Measurements from ENCODE around the gene ITGAL. TPM values are rescaled to one million over a fixed set of nuclear protein-coding genes. Genes with fewer than 3 reads are reported as not detected.

The ITGAL gene
- total and polyA plus RNA-seq, 2 experiments from 2014 or later: 0.95 to 3.4 TPM

DNA sequence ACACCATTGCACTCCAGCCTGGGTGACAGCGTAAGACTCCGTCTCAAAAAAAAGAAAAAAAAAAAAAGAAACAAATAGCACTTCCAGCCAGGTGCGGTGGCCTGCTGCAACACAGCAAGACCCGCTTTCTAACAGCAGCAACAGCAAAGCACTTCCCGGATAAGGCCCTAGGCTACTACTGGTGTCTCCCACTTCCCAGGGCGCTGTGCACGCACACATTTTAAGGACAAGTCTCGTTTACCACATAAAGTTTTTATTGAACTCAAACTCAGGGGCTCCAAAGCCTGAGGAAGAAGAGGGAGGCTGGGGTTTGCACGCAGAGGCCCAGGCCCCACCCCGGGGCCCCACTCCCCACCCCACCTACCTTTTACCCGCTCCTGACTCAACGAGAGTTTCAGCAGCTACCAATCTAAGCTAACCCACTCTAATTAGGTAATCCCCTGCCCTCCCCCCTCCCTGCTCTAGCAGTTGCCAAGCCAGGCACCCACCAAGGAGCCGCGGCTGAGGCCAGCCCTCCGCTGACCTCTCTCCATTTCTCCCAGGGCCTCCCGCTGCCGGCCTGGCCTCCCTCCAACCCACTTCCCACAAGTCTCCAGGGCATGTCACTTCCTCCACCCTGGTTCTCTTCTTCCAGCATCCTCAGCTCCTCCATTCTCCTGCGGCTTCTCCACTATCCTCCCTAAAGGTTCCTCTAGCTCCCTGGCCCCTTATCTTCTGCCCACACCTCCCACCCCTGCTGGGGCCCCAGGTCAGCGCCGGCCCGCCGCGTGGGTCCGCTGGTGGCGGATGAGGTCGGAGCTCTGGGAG, 51.4 kb downstream of the ITGAL start:
- DNase-seq (ENCODE audit: low spot score): no peak
- TF ChIP-seq, protein P1, sequence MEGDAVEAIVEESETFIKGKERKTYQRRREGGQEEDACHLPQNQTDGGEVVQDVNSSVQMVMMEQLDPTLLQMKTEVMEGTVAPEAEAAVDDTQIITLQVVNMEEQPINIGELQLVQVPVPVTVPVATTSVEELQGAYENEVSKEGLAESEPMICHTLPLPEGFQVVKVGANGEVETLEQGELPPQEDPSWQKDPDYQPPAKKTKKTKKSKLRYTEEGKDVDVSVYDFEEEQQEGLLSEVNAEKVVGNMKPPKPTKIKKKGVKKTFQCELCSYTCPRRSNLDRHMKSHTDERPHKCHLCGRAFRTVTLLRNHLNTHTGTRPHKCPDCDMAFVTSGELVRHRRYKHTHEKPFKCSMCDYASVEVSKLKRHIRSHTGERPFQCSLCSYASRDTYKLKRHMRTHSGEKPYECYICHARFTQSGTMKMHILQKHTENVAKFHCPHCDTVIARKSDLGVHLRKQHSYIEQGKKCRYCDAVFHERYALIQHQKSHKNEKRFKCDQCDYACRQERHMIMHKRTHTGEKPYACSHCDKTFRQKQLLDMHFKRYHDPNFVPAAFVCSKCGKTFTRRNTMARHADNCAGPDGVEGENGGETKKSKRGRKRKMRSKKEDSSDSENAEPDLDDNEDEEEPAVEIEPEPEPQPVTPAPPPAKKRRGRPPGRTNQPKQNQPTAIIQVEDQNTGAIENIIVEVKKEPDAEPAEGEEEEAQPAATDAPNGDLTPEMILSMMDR (IDR thresholded peaks at IDR 0.05; ENCODE audit: poor library complexity): no peak
- no peak for TF ChIP-seq EZH2 (IDR thresholded peaks at IDR 0.05; ENCODE audit: borderline replicate concordance)
- no peak for TF ChIP-seq EZH2phosphoT487 (IDR thresholded peaks at IDR 0.05; ENCODE audit: low read depth, severe bottlenecking, unreplicated experiment)
- no peak overlapping the region for H3K27ac ChIP-seq
- H3K9me2 ChIP-seq (replicated peaks; ENCODE audit: insufficient read depth): no peaks in the 10 kb centered on the region
- H4K20me1 ChIP-seq (ENCODE audit: insufficient read depth, poor library complexity, severe bottlenecking): no peaks in the 10 kb centered on the region
- H3K4me1 ChIP-seq (ENCODE audit: insufficient read depth): peaks cover 14% of the 10 kb centered on the region
- H3K4me2 ChIP-seq: no peak overlapping the region
- no peaks in the 10 kb centered on the region for H3K36me3 ChIP-seq (replicated peaks; ENCODE audit: insufficient read depth, low read depth)
- no peaks in the 10 kb centered on the region for H3K9me3 ChIP-seq (ENCODE audit: low read depth)
- no peaks in the 10 kb centered on the region for H3K27me3 ChIP-seq
- peaks cover 4% of the 10 kb centered on the region for H3K79me2 ChIP-seq
- WGBS (ENCODE audit: low lambda C conversion rate, missing lambda C conversion rate): 88% methylated on average over 25 of the region's 26 CpGs
- H2AFZ ChIP-seq: no peak overlapping the region
- H3K4me3 ChIP-seq: no peak overlapping the region

DNA sequence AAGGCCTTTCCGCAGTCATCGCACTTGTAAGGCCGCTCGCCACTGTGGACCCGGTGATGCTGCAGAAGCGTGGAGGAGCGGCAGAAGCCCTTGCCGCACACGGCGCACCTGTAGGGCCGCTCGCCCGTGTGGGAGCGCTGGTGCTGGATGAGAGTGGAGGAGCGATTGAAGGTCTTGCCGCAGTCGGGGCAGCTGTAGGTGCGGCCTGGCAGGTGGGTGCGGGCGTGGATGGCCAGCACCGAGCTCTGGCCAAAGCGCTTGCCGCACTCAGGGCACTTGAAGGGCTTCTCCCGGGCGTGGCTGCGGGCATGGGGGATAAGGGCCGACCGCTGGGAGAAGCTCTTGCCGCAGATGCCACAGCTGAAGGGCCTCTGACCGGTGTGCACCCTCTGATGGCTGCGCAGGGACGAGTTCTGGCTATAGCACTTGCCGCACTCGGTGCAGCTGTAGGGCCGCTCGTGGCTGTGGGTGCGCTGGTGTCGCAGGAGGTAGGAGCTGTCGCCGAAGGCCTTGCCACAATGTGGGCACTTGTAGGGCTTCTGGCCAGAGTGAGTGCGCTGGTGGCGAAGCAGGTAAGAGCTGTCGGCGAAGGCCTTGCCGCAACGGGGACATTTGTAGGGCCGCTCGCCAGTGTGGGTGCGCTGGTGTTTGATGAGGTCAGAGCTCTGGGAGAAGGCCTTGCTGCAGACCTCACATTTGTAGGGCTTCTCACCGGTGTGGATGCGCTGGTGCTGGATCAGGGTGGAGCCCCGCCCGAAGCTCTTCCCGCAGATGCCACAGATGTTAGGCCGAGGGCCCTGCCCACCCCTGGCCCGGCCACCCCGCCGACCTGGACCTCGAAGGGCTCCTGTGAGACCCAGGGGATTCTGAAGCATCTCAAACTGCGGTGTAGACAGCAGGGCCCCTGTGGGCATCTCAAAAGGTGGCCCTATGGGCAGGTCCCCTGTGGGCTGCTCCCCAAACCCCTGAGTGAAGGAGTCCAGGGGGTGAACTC, 52.3 kb downstream of the ITGAL start:
- Histone ChIP-seq H3K4me2 (no peak overlapping the region), H3K9me2 (replicated peaks; ENCODE audit: insufficient read depth) (no peaks in the 10 kb centered on the region), H3K4me3 (no peak overlapping the region), H3K79me2 (peaks cover 4% of the 10 kb centered on the region), H3K27ac (no peak overlapping the region), H3K36me3 (replicated peaks; ENCODE audit: insufficient read depth, low read depth) (no peaks in the 10 kb centered on the region), H3K4me1 (ENCODE audit: insufficient read depth) (peaks cover 14% of the 10 kb centered on the region), H3K9me3 (ENCODE audit: low read depth) (no peaks in the 10 kb centered on the region), H4K20me1 (ENCODE audit: insufficient read depth, poor library complexity, severe bottlenecking) (no peaks in the 10 kb centered on the region), H3K27me3 (no peaks in the 10 kb centered on the region), H2AFZ (no peak overlapping the region)
- 96% methylated on average over 57 of the region's 60 CpGs for WGBS (ENCODE audit: low lambda C conversion rate, missing lambda C conversion rate)
- TF ChIP-seq, protein P1 (IDR thresholded peaks at IDR 0.05; ENCODE audit: poor library complexity): no peak
- TF ChIP-seq EZH2phosphoT487 (IDR thresholded peaks at IDR 0.05; ENCODE audit: low read depth, severe bottlenecking, unreplicated experiment) (no peak), EZH2 (IDR thresholded peaks at IDR 0.05; ENCODE audit: borderline replicate concordance) (no peak)
- DNase-seq (ENCODE audit: low spot score): no peak

DNA sequence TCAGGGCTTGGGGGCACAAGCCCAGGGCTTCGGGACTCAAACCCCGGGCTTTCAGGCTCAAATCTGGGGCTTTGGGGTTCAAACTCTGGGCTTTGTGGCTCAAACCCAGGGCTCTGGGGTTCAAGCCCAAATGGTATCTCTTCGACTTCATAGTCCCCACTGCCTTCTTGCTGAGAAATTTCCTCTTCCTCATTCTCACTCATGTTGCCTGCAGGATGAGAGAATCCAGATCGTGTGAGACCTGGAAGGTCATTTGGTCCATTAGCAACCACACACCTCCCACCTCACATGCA, 53.2 kb downstream of the ITGAL start:
- DNase-seq (ENCODE audit: low spot score): no peak
- Histone ChIP-seq H3K4me2 (peak overlapping the region; percentile 86), H3K36me3 (replicated peaks; ENCODE audit: insufficient read depth, low read depth) (no peaks in the 10 kb centered on the region), H3K9me2 (replicated peaks; ENCODE audit: insufficient read depth) (no peaks in the 10 kb centered on the region), H3K27me3 (no peaks in the 10 kb centered on the region), H3K79me2 (peaks cover 4% of the 10 kb centered on the region), H3K4me3 (peak overlapping the region; percentile 74), H3K9me3 (ENCODE audit: low read depth) (no peaks in the 10 kb centered on the region), H3K27ac (peak overlapping the region; percentile 100), H2AFZ (peak overlapping the region; percentile 67), H4K20me1 (ENCODE audit: insufficient read depth, poor library complexity, severe bottlenecking) (no peaks in the 10 kb centered on the region), H3K4me1 (ENCODE audit: insufficient read depth) (peaks cover 14% of the 10 kb centered on the region)
- 73% methylated on average over 4 of the region's 4 CpGs for WGBS (ENCODE audit: low lambda C conversion rate, missing lambda C conversion rate)
- TF ChIP-seq, protein P1 (IDR thresholded peaks at IDR 0.05; ENCODE audit: poor library complexity): no peak
- TF ChIP-seq EZH2 (IDR thresholded peaks at IDR 0.05; ENCODE audit: borderline replicate concordance) (no peak), EZH2phosphoT487 (IDR thresholded peaks at IDR 0.05; ENCODE audit: low read depth, severe bottlenecking, unreplicated experiment) (no peak)

Data from hepatocyte (in vitro differentiated cells).